ENCODE measurements around the gene DNM1. TPM values are rescaled to one million over a fixed set of nuclear protein-coding genes. Genes with fewer than 3 reads are reported as not detected.

Gene DNM1
- total and polyA plus RNA-seq, 4 donors: 0.29 to 5.9 (median 1.1) TPM

DNA sequence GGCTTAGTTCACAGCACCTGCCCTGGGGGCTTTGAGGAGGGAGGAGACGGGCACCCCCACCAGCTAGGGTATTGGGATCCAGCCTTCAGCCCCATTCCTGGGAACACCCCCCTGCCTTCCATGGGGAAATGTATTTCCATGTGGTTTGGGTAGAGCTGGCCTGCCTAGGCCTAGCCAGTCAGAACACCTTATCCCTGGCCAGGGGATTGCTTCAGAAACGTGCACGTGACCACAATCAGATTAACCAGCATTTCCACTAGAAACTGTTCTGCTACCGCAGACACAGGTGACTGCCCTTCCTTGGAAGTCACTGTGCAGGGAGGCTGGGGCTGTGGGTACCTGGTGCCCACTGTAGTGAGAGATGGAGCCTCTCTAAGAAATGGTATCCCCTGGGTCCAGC, 29.1 kb upstream of the DNM1 start:
- TF ChIP-seq, protein P1, sequence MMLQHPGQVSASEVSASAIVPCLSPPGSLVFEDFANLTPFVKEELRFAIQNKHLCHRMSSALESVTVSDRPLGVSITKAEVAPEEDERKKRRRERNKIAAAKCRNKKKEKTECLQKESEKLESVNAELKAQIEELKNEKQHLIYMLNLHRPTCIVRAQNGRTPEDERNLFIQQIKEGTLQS (IDR thresholded peaks at IDR 0.05): no peak
- TF ChIP-seq TAF1 (conservative IDR thresholded peaks at IDR 0.05) (no peak), JUND (IDR thresholded peaks at IDR 0.05) (no peak), RXRA (IDR thresholded peaks at IDR 0.05) (no peak), ZBTB33 (IDR thresholded peaks at IDR 0.05) (no peak), FOXA2 (IDR thresholded peaks at IDR 0.05) (no peak), YY1 (IDR thresholded peaks at IDR 0.05) (no peak), GABPA (IDR thresholded peaks at IDR 0.05 in 1 of 2, conservative IDR thresholded peaks at IDR 0.05 in 1 of 2) (no peak), HNF4G (IDR thresholded peaks at IDR 0.05) (no peak), HNF4A (conservative IDR thresholded peaks at IDR 0.05) (no peak), MAX (IDR thresholded peaks at IDR 0.05) (no peak), RAD21 (IDR thresholded peaks at IDR 0.05) (no peak), FOXA1 (IDR thresholded peaks at IDR 0.05) (no peak)
- TF ChIP-seq, protein P2, sequence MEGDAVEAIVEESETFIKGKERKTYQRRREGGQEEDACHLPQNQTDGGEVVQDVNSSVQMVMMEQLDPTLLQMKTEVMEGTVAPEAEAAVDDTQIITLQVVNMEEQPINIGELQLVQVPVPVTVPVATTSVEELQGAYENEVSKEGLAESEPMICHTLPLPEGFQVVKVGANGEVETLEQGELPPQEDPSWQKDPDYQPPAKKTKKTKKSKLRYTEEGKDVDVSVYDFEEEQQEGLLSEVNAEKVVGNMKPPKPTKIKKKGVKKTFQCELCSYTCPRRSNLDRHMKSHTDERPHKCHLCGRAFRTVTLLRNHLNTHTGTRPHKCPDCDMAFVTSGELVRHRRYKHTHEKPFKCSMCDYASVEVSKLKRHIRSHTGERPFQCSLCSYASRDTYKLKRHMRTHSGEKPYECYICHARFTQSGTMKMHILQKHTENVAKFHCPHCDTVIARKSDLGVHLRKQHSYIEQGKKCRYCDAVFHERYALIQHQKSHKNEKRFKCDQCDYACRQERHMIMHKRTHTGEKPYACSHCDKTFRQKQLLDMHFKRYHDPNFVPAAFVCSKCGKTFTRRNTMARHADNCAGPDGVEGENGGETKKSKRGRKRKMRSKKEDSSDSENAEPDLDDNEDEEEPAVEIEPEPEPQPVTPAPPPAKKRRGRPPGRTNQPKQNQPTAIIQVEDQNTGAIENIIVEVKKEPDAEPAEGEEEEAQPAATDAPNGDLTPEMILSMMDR (IDR thresholded peaks at IDR 0.05; ENCODE audit: low read depth, low read length, missing input control): no peak
- DNase-seq (ENCODE audit: low spot score): no peak
- H3K9ac ChIP-seq (ENCODE audit: low read depth in 1 of 2, low read length in 2 of 2): no peak overlapping the region
- no peak overlapping the region for H3K27ac ChIP-seq (ENCODE audit: low read depth in 1 of 2, low read length in 2 of 2)
- H3K36me3 ChIP-seq (ENCODE audit: control insufficient read depth in 4 of 4, insufficient read depth in 3 of 4, low read depth in 1 of 4, low read length in 3 of 4): peaks cover 21 to 58% (median 39%) of the 10 kb centered on the region in 4 donors
- no peaks in the 10 kb centered on the region for H3K9me3 ChIP-seq (ENCODE audit: control insufficient read depth in 4 of 4, low read length in 3 of 4)
- H3K27me3 ChIP-seq (ENCODE audit: control insufficient read depth in 4 of 4, insufficient read depth in 4 of 4, low read length in 3 of 4): no peaks in the 10 kb centered on the region
- 73% methylated on average over 4 of the region's 4 CpGs for WGBS
- H3K4me1 ChIP-seq (ENCODE audit: control insufficient read depth in 4 of 4, insufficient read depth in 4 of 4, low read length in 3 of 4): no peaks in the 10 kb centered on the region
- no peak overlapping the region for H3K4me3 ChIP-seq (ENCODE audit: low read depth in 1 of 3, low read length in 3 of 3)

- peaks cover 21 to 53% (median 38%) of the 10 kb centered on the region in 4 donors for H3K36me3 ChIP-seq (ENCODE audit: control insufficient read depth in 4 of 4, insufficient read depth in 3 of 4, low read depth in 1 of 4, low read length in 3 of 4)
- DNase-seq (ENCODE audit: low spot score): no peak
- no peak overlapping the region for H3K9ac ChIP-seq (ENCODE audit: low read depth in 1 of 2, low read length in 2 of 2)
These were observed 28.0 kb upstream of the DNM1 start for GRCh38 chr9:128175102-128175563.

More at GRCh38 chr9:128175102-128175563, 28.0 kb upstream of the DNM1 start:
- H3K27me3 ChIP-seq (ENCODE audit: control insufficient read depth in 4 of 4, insufficient read depth in 4 of 4, low read length in 3 of 4): no peaks in the 10 kb centered on the region
- no peaks in the 10 kb centered on the region for H3K4me1 ChIP-seq (ENCODE audit: control insufficient read depth in 4 of 4, insufficient read depth in 4 of 4, low read length in 3 of 4)
- no peaks in the 10 kb centered on the region for H3K9me3 ChIP-seq (ENCODE audit: control insufficient read depth in 4 of 4, low read length in 3 of 4)
- no peak overlapping the region for H3K27ac ChIP-seq (ENCODE audit: low read depth in 1 of 2, low read length in 2 of 2)
- 92% methylated on average over 8 of the region's 8 CpGs for WGBS
- H3K4me3 ChIP-seq (ENCODE audit: low read depth in 1 of 3, low read length in 3 of 3): no peak overlapping the region
- TF ChIP-seq REST (IDR thresholded peaks at IDR 0.05): no peak
- TF ChIP-seq, protein P1 (IDR thresholded peaks at IDR 0.05): no peak
- TF ChIP-seq YY1 (IDR thresholded peaks at IDR 0.05): no peak
- TF ChIP-seq JUND (IDR thresholded peaks at IDR 0.05): no peak
- no peak for TF ChIP-seq ZBTB33 (IDR thresholded peaks at IDR 0.05)
- TF ChIP-seq, protein P2 (IDR thresholded peaks at IDR 0.05; ENCODE audit: low read depth, low read length, missing input control): no peak
- no peak for TF ChIP-seq RAD21 (IDR thresholded peaks at IDR 0.05)
- no peak for TF ChIP-seq FOXA2 (IDR thresholded peaks at IDR 0.05)
- TF ChIP-seq FOXA1 (IDR thresholded peaks at IDR 0.05): no peak
- no peak for TF ChIP-seq EGR1 (IDR thresholded peaks at IDR 0.05; ENCODE audit: low read depth in 2 of 2)
- no peak for TF ChIP-seq SP1 (IDR thresholded peaks at IDR 0.05)
- TF ChIP-seq RXRA (IDR thresholded peaks at IDR 0.05): no peak
- no peak for TF ChIP-seq GABPA (IDR thresholded peaks at IDR 0.05 in 1 of 2, conservative IDR thresholded peaks at IDR 0.05 in 1 of 2)
- TF ChIP-seq HNF4G (IDR thresholded peaks at IDR 0.05): no peak

All from liver (tissue), 9 donors.